NCI-H510A (cell line): Measurements from ENCODE around the gene MEPCE.

Source experiments
- DNase-seq: peaks from one replicate; lab custom pipeline; 2025; lab: John Stamatoyannopoulos, UW

MEPCE gene, protein sequence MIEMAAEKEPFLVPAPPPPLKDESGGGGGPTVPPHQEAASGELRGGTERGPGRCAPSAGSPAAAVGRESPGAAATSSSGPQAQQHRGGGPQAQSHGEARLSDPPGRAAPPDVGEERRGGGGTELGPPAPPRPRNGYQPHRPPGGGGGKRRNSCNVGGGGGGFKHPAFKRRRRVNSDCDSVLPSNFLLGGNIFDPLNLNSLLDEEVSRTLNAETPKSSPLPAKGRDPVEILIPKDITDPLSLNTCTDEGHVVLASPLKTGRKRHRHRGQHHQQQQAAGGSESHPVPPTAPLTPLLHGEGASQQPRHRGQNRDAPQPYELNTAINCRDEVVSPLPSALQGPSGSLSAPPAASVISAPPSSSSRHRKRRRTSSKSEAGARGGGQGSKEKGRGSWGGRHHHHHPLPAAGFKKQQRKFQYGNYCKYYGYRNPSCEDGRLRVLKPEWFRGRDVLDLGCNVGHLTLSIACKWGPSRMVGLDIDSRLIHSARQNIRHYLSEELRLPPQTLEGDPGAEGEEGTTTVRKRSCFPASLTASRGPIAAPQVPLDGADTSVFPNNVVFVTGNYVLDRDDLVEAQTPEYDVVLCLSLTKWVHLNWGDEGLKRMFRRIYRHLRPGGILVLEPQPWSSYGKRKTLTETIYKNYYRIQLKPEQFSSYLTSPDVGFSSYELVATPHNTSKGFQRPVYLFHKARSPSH

DNA sequence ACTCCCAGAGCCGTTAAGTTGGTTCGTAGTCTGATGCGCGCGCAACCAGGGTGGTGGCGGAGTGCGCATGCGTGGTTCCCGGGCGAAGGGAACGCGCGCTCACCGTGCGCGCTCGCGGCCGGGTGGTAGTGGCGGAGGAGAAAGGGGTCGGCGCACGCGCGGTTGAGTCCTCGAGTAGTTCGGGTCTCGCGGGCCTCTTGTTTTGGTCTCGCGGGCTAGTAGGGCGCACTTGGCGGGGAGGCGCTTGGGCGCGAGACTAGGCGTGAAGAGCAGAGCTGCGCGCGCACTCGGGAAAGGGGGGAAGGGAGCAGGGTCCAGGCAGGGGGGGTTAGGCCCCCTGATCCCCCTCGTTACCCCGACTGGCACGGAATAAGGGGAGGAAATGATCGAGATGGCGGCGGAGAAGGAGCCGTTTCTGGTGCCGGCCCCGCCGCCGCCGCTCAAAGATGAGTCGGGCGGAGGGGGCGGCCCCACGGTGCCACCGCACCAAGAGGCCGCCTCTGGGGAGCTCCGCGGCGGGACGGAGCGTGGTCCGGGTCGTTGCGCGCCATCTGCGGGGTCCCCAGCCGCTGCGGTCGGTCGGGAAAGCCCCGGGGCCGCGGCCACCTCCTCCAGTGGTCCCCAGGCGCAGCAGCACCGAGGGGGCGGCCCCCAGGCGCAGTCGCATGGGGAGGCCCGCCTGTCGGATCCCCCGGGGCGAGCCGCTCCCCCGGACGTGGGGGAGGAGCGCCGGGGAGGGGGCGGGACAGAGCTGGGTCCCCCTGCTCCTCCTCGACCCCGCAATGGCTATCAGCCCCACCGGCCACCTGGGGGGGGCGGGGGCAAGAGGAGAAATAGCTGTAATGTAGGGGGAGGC lies at the start of gene MEPCE:
Gene MEPCE, plus strand, starts transcription at position 195 of the 856 bp plus-strand sequence. Its CDS starts 188 bp downstream, at position 383.
- DNase-seq = peak; percentile 85

DNA sequence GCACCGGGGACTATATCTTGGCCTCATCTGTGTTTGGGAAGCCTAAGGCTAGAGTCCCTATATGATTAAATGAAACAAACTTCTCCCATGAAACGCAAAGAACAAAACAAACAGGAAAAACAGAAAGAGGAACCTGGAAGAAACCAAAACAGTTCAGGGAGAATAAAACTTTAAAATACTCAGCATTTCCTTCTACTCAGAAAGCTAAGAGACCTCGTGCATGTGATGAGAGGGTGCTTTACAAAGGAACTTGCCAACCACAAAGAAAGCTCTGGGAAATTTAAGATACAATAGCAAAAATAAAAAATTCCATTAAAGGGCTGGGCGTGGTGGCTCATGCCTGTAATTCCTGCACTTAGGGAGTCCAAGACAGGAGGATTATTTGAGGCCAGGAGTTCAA lies 49.4 kb upstream of the MEPCE start:
- DNase-seq = no peak

DNA sequence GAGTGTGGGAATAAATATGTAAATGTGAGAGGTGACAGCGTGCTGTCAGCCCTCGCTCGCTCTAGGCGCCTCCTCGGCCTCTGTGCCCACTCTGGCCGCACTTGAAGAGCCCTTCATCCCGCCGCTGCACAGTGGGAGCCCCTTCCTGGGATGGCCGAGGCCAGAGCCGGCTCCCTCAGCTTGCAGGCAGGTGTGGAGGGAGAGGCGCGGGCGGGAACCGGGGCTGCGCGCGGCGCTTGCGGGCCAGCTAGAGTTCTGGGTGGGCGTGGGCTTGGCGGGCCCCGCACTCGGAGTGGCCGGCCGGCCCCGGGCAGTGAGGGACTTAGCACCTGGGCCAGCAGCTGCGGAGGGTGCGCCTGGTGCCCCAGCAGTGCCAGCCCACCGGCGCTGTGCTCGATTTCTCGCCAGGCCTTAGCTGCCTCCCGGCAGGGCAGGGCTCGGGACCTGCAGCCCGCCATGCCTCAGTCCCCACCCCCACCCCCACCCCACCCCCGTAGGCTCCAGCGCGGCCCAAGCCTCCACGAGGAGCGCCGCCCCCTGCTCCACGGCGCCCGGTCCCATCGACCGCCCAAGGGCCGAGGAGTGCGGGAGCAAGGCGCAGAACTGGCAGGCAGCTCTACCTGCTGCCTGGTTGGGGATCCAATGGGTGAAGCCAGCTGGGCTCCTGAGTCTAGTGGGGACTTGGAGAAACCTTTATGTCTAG lies 47.9 kb upstream of the MEPCE start:
- peak; percentile 54 for DNase-seq

DNA sequence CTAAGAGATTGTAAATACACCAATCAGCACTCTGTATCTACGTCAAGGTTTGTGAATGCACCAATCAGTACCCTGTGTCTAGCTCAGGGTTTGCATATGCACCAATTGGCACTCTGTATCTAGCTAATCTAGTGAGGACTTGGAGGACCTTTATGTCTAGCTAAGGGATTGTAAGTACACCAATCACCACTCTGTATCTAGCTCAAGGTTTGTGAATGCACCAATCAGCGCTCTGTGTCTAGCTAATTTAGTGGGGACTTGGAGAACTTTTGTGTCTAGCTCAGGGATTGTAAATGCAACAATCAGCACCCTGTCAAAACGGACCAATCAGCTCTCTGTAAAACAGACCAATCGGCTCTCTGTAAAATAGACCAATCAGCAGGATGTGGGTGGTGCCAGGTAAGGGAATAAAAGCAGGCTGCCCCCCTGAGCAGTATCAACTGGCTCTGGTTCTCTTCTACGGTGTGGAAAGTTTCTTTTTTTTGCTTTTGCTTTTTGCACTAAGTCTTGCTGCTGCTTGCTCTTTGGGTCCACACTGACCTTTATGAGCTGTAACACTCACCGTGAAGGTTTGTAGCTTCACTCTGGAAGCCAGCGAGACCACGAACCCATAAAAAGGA lies 47.3 kb upstream of the MEPCE start:
- DNase-seq = peak; percentile 54

DNA sequence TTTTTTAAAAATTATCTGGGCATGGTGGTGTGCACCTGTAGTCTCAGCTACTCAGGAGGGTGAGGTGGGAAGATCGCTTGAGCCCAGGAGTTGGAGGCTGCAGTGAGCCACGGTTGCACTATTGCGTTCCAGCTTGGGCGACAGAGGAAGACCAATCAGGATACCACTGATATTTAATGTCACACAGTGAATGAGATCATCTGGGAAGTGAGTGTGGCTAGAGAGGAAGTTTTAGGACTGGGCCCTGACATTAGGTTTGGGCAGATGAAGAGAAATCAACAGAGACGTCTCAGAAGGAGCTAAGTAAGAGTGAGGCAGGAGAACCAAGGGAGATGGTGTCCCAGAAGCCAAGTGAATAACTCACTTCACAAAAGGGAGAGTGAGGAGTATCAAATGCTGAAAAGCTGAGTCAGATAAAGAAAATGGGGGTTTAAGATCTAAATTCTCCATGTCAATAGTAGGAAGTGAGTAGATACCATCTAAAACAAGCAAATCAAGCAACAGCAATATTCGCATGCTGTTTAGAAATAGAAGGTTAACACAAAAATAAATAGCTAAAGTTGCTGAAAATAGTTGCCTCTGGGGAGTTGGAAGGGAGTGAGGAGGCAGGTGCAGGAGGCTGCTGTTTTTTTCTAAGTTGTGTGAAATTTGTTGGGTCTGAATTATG lies 44.9 kb upstream of the MEPCE start:
- DNase-seq = no peak

DNA sequence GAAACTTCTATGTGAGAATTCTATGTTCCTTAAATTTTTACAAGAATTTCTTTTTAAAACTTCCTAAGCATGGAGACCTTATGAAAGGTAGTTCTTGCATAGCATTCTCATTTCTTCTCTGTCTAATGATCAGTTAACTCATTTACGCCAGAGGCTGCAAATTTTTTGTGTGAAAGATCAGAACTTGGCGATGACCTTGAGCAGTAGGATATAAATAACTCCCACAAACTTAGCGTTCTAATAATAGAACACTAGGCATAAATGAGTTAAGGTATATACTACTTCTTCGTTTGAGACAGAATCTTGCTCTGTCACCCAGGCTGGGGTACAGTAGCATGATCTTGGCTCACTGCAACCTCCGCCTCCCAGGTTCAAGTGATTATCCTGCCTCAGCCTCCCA lies 42.7 kb upstream of the MEPCE start:
- DNase-seq = no peak

DNA sequence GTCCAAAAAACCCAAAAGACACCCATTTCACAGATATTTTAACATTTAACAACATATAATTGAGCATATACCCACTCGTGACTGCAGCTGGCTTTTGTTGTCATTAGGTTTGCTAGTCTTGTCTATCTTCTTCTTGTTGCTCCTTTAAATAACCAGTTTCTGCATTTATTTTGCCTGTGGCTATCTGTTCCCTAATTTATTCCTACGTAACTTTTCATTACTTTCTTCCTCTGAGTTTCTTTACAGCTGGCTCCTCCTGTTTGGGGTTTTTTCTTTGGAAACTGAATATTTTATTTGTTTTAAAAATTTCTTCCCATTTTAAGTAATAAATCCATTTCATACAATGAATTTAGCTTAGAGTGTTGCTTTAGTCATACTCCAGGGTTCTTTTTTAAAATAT lies 41.9 kb upstream of the MEPCE start:
- no peak for DNase-seq

DNA sequence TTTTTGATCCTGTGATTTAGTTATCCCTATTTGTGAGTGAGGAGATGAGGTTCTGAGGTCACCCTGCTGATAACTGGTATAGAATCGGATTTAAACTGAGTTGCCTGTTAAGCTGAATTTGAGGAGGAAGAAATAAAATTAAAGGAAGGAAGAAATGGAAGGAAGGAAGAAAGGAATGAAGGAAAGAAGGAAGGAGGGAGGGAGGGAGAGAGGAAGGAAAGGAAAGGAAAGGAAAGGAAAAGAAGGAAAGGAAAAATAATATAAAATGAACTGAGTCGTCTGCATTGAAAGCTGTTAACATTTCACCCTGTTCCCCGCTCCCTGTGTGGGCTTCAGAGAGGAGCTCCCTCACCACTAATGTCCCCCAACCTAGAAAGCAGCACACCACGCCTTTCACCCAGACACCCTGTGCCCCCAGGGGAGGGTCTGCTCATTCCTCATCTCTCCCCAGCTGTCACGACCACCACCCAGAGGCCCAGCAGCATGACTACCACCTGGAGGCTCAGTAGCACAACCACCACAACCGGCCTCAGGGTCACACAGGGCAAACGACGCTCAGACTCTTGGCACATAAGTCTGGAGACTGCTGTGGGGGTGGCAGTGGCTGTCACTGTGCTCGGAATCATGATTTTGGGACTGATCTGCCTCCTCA lies 40.1 kb upstream of the MEPCE start:
- no peak for DNase-seq

DNA sequence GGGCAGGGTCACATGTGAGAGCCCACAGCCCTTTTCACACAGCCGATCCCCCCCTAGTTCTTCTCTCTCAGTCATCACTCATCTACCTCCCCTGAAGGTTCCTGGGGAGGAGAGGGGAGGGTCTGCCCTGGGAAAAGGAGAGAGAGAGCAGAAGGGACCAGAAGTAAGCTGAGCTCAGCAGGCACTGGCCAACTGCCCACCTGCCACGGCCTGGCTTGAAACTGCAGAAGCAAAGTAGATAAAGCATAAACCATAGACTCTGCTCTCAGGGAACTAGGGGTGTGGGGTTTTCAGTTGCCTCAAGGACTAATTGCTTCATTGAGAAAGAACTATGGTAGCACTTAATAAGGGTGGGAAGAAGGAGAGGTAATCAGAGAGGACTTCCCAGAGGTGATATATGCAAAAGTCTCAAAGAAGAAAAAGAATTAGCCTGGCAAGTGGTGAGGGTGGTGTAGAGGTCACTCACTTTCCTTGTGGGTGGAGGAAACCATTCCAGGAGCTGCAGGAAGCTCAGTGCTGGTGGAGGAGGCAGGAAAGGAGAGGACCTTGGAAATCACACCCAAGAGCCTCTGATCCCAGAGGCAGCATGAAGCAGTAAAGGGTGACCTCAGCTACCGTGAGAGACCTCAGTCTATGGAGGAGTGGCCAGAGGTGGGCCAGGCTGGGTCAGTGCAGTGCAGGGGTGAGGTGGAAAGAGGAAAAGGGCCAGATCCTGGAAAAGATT lies 39.2 kb upstream of the MEPCE start:
- no peak for DNase-seq

DNA sequence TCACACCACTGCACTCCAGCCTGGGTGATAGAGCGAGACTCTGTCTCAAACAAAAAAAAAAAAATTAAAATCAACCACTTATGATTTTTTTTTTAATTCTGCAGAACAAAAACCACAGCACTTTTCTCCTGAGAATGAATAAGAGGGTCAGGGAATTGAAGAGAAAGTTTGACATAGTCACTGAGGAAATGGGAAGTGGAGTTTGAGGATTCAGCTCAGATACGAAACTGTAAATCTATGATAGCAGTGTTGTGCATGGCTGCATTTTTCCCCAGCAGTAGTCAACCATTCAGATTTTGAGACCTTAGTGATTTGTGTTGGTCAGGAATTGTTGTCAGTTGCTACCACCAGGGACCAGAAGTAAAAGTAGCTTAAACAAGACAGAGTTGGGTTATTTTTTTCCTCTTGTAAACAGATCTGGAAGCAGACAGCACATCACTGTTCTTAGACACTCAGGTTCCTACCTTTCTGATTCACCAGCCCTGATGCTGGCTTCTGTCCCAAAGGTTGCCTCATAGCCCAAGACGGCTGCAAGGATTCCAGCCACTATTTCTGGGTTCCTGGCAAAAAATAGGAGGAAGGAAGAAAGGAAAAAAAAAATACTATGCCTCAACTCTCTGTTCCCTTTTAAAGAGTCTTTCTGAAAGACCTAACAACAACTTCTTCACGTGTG lies 36.3 kb upstream of the MEPCE start:
- no peak for DNase-seq

DNA sequence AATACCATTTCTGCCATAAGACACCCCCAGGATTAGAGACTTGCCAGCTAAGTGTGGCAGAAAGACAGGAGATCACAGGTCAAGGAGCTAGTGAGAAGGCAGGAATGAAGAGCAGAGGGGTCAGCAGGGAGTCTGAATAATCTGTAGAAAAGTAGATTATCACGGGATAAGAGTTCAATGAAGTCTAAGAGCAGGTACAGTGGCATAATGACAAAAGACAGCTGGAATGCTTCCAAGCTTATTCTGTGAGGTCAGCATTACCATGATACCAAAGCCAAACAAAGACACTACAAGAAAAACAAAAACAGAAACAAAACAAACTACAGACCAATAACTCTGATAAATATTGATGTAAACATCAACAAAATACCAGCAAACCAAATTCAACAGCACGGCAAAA lies 35.6 kb upstream of the MEPCE start:
- no peak for DNase-seq

DNA sequence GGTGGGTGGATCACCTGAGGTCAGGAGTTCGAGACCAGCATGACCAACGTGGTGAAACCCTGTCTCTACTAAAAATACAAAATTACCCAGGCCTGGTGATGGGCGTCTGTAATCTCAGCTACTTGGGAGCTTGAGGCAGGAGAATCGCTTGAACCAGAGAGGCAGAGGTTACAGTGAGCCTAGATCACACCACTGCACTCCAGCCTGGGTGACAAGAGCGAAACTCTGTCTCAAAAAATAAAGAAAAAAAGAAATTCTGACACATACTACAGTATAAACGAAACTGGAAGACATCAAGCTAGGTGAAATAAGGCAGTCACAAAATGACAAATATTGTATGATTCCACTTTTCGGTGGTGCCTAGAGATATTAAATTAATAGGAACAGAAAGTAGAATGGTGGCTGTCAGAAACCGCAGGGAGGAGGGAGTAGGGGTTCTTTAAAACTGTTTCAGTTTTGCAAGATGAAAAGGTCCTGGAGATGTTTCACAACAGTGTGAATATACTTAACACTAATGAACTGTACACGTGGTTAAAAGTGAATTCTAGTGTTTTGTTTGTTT lies 33.1 kb upstream of the MEPCE start:
- no peak for DNase-seq

DNA sequence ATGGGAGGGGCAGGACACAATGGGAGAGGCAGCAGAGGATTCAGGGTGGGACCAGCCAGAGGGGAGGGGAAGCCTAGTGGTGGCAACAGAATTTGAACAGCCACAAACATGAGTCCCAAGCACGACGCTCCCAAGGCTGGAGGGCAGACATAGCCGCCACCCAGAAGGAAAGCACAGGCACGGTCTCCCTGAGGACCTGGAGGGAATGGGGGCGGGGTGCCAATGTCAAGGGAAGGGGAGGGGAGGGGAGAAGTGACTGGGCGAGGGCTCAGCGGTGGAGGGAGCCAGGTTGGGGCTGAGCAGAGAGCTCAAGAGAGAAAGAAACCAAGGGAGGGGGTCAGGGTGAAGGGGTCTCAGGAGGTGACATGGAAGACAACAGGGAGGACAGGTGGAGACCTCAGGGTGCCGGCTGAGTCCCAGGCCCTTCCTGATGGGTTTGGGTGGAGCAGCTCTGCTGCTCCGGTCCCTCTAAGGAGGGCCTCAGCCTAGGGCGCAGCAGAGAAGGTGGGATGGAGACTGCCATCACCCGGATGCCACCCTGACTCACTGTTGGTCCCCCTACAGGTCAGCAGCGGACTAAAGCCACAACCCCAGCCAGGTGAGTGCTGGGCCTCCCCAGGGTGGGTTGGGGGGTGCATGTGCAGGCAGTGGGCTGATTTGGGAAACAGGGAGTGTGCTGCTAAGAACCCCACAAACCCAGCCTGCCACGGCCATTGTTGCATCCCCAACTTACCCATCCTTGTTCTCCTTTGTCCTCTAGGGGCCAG lies 32.1 kb upstream of the MEPCE start:
- DNase-seq = no peak

DNA sequence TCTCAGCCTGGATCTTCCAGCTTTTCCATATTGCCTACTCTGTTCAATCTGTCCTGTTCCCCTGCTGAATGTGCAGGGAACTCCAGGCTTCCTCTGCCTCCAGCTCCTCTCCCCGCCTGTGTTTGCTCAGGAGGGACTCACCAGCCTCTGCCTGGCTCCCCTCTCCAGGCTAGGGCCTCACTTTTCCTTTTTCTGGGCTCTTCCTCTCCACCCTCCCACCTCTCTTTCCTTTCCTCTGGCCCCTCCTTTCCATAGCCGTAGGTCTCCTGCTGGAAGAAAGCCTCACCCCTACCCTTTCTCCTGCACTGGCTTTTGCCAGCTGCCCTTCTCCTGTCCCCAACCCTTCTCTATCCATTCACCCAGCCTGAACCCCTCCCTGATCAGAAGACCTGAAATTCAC lies 31.4 kb upstream of the MEPCE start:
- no peak for DNase-seq

DNA sequence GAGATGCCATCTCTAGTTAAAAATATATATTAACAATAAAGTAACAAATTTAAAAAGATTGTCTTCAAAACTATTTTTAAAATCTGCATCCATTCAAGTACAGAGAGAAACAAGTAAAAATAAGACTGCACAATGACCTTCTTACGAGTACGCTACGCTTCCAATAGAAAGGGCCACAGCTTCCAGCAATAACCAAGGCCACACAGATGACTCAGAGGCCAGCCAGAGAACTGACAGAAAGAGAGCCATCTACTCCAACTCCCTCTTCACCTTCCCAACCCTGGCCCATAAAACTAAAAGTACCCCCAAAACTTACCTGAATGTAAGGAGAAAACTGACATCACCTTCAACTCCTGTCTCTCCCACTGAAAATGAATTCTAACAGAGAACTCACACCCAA lies 29.6 kb upstream of the MEPCE start:
- no peak for DNase-seq

DNA sequence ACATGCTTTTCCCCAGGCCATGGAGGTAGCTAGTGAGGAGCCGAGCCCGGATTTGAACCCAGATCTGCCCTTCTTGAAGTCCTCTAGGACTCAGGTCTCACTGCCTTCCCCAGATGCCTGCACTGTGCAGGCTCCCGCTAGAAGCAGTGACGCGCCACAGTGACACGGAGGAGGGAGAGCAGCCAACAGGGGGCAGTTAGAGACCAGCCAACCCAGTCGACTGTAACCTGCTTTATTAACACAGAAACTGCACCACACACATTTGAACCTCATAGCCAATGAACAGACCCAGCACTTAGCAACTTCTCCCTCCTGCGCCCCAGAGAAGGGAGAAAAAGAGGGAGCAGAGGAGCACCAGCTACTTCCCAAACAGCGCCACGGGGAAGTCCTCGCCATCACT lies 29.0 kb upstream of the MEPCE start:
- no peak for DNase-seq

DNA sequence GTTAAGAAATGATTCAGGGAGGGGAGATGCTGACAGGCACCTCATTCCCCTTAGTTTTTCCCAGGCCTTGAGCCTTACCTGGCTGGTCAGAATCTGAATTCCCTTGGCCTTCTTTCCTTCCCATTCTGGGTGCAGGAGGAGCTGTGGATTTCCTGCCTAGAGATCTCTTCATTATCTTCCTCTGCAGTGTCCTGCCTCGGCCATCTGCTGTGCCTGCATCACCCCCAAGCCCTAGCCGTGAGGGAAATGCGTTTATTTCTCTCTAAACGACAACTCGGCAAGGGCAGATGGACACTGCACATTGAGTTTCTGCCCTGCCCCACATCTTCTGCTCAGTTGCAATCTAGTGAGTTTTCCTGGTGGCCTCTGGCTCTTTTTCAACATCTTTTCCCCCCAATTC lies 27.8 kb upstream of the MEPCE start:
- DNase-seq = no peak

DNA sequence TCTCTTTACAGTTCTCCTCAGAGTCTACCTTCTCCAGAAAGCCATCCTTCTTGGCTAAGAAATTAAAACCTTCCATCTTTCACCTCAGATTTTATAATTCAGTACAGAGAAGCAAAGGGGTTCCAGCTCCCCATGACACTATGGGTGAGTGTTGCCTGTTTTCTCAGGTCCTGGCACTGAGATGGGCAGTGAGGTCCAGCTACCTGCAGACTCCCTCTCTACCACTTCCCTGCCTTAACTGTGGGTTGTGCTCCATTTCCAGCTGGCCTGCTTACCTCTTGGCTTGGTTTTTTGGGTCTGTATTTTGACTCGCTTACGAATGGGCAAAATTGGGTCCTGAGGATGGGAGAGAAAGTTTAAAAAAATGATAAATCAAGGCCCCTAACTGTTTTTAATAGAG lies 27.4 kb upstream of the MEPCE start:
- no peak for DNase-seq
